ENCODE measurements around the gene CTLA4.
"Not testable (repeated sequence)": the region's sequence is repeated elsewhere in the genome, so short reads cannot be mapped to it uniquely, and the experiment has no call there.

The CTLA4 gene

DNA sequence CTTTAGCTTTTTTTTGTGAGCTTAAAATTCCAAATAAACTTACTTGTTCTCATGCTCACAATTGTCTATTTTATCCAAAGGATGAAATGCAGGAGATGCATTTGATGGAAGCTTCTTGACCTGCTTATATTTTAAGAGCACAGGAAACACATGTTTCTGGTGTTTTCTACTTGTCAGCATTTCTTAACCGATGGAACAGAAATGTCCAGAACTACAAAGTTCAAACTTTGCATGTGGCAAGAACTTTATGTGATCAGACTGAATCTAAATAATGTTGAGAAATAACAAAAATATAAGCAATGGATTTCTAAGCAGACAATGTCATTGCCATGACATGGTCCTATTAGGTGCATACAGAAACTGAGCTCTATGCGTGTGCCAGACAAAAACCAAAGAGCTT is 9.9 kb upstream of the CTLA4 start:
- no peak for DNase-seq (ENCODE audit: low read depth in 3 of 3)

DNA sequence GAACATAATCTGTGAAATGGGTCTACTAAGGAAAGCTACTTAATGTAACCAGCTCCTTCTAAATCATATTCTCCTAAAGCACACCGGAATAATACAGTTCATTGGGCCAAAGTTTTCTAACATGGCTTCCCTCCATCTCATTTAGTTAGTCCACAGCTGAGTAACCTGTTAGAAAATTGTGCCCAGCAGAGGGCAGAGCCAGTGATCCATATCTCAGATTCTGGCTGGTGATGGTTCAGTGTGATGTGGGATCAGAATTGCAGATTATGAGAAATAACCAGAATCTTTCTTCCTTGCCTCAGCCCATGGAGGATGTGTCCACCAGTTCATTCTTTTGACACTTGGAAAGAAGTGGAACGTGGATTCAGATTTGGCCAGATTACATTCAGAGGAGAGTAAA is 9.4 kb upstream of the CTLA4 start:
- no peak for DNase-seq (ENCODE audit: low read depth in 3 of 3)

DNA sequence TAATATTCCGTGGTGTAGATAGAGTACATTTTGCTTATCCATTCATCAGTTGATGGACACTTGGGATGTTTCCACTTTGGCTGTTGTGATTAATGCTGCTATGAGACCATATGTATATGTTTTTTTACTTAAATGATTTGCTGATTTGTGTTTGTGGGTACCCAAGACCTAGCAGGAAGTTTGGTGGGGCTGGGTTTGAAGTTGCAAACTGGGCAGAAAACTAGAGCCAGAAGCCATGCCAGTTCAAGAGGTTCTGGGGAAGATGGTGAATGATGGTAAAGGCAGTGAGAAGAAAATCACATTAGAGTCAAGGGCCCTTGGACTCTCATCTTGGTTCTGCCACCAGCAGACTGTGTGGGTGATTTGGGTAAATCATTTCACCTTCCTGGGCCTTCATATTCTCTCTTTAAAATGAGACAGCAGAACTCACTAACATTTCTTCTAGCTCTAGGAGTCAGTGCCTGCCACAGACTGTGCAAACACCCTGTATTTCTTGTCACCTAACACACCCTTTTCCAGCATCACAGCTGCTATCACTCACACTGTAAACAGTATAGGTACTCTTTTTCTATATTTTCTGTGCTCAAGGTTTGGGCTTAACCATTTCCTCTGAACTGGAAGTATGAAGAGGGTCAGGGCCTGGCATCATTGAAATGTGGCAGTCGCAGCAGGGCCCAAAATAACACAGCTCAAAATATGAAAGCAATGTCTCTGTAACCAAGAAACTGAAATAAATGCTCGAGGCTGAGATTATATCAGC is 8.4 kb upstream of the CTLA4 start:
- no peak for DNase-seq (ENCODE audit: low read depth in 3 of 3)

DNA sequence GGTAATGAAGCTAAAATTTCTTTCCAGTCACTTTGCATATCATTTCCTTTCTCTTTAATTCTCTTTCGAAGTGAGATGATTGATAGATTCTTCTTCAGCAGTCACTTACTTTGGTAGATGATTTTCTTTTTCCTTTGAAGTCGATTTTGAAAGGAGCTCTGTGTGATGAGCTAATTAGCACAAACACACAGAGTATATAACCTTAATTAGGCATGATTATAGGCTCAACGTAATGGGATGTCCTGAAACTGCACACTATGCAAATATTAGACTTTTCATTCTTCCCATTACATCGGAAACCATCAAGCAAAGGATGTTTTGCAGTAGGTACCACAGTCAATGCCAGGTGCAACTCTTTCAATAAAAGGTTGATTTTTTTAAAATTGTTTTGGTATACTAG is 6.4 kb upstream of the CTLA4 start:
- no peak for DNase-seq (ENCODE audit: low read depth in 3 of 3)

DNA sequence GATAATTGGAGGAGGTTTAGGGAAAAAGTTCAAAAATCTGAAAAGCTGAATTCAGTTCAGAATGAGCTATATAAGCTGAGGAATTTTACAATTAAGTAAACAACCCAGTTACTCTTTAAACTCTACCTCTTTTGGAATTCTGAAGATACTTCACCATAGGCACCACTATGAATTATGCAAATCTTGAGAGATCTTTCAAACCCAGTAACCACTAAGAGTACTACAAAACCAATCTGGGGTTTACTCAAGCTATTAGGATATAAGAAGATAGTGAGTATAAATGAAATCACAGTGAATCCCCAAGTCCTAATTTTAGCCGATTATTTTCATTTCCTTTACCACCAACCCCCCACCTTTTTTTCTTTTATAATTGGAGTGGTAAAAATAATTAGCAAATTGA is 6.0 kb upstream of the CTLA4 start:
- no peak for DNase-seq (ENCODE audit: low read depth in 3 of 3)

DNA sequence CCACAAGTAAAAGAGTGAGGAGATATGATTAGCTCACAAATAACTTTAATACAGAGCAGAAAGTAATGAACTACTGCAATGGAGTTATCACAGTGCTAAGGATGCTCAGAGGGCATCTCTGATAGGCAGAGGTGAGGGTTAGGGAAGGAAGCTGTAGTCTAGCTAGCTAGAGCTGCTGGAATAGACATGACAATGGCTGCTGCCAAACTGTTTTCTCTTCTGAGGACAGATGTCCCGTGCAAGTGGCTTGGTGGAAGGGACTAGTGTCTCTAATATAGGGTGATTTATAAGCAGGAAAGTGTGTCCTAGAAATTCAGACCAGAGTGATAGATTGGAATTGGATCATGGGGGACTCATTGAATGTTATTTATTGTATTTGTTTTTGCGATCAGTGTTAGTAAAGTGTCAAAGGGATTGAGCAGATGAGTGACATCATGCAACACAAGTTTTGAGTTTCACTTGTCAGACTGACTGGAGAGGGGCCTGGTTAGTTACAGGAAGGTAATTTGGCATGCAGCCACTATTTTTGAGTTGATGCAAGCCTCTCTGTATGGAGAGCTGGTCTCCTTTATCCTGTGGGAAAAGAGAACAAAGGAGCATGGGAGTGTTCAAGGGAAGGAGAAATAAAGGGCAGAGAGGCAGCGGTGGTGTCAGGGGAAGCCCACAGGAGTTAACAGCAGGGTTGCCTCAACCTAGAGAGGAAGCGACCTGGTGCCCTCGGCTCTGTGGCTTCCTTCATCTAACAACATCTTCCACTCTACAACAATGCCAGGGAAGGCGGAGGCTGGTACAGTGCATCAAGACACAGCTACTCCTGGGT is 1.9 kb downstream of the CTLA4 start:
- peak in 1 of 3 donors; percentile 34 for DNase-seq (ENCODE audit: low read depth in 3 of 3)

DNA sequence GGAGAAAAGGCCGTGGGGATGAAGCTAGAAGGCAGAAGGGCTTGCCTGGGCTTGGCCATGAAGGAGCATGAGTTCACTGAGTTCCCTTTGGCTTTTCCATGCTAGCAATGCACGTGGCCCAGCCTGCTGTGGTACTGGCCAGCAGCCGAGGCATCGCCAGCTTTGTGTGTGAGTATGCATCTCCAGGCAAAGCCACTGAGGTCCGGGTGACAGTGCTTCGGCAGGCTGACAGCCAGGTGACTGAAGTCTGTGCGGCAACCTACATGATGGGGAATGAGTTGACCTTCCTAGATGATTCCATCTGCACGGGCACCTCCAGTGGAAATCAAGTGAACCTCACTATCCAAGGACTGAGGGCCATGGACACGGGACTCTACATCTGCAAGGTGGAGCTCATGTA is 2.9 kb downstream of the CTLA4 start:
- no peak for DNase-seq (ENCODE audit: low read depth in 3 of 3)

DNA sequence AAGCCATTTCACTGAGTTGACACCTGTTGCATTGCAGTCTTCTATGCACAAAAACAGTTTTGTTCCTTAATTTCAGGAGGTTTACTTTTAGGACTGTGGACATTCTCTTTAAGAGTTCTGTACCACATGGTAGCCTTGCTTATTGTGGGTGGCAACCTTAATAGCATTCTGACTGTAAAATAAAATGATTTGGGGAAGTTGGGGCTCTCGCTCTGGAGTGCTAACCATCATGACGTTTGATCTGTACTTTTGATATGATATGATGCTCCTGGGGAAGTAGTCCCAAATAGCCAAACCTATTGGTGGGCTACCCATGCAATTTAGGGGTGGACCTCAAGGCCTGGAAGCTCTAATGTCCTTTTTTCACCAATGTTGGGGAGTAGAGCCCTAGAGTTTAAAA is 3.4 kb downstream of the CTLA4 start:
- no peak for DNase-seq (ENCODE audit: low read depth in 3 of 3)

DNA sequence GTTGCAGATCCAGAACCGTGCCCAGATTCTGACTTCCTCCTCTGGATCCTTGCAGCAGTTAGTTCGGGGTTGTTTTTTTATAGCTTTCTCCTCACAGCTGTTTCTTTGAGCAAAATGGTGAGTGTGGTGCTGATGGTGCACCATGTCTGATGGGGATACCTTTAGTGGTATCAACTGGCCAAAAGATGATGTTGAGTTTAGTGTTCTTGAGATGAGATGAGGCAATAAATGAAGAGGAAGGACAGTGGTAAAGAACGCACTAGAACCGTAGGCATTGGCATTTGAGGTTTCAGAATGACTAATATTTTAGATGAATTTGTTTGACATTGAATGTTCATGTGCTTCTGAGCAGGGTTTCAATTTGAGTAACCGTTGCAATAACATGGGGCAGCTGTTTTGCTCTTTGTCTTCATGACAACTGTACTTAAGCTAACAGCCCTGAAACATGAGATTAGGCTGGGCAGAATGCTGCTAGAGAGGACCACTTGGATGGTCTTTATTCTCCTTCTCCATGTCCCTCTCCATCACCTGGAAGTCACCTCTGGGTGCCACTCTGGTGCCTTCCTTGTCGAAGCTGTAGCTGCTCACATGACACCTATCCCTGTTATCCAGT is 3.9 kb downstream of the CTLA4 start:
- no peak for DNase-seq (ENCODE audit: low read depth in 3 of 3)

DNA sequence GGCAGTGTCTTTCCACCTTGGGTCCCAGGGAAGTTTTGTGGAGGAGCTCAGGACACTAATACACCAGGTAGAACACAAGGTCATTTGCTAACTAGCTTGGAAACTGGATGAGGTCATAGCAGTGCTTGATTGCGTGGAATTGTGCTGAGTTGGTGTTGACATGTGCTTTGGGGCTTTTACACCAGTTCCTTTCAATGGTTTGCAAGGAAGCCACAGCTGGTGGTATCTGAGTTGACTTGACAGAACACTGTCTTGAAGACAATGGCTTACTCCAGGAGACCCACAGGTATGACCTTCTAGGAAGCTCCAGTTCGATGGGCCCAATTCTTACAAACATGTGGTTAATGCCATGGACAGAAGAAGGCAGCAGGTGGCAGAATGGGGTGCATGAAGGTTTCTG is 5.9 kb downstream of the CTLA4 start:
- DNase-seq (ENCODE audit: low read depth in 3 of 3), result no peak

DNA sequence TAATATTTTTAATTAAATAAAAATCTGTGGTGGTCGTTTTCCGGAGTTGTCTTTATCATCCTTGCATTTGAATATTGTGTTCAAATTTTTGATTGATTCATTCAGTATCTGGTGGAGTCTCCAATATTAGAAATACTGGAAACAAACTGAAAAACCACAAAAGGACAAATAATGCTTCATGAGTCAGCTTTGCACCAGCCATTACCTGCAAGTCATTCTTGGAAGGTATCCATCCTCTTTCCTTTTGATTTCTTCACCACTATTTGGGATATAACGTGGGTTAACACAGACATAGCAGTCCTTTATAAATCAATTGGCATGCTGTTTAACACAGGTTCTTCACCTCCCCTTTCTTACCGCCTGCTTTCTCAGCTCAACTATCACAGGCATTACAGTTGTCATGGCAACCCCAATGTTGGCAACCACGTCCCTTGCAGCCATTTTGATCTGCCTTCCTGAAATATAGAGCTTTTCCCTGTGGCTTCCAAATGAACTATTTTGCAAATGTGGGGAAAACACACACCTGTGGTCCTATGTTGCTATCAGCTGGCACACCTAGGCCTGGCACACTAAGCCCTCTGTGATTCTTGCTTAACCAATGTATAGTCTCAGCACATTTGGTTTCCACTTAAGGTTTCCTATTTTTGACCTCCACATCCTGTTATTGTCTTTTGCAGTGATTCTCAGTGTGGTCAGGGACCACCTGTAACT is 6.5 kb downstream of the CTLA4 start:
- no peak for DNase-seq (ENCODE audit: low read depth in 3 of 3)

DNA sequence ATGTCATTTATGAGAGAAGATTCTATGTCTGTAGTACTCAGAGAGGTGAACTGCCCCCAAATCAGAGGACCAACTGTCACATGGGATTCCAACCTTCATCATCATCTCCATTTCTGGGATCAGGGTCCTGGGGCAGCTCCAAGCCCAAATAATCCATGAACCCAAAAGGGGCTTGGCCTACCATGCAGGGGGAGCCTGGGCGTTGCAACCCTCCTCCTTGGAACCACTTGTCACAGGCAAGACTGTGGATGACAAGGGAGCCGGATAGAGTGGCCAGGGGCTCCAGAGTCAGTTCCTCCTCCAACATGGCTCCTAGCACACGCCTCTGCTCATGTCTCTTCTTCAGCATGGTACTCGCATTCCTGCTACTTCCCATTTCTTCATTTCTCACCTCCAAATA is 7.9 kb downstream of the CTLA4 start:
- no peak for DNase-seq (ENCODE audit: low read depth in 3 of 3)

DNA sequence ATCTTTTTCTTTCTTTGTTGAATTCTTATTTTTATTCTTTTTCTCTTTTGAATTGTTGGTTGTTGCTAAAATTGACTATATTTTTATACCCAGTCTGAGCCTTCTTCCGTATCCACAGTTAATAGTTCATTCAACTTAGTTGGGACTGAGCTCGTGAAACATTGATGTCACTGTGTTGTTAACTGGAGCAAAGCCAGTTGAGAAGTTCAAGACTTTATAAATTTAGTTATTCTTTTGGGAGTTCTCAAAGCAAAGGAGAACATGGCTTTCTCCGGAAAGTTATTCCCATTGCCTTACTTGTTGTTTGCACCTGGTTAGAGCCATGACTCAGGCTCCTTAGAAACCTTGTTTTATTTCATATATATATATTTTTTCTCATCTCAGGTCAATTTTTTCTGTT is 8.8 kb downstream of the CTLA4 start:
- DNase-seq (ENCODE audit: low read depth in 3 of 3), result no peak

DNA sequence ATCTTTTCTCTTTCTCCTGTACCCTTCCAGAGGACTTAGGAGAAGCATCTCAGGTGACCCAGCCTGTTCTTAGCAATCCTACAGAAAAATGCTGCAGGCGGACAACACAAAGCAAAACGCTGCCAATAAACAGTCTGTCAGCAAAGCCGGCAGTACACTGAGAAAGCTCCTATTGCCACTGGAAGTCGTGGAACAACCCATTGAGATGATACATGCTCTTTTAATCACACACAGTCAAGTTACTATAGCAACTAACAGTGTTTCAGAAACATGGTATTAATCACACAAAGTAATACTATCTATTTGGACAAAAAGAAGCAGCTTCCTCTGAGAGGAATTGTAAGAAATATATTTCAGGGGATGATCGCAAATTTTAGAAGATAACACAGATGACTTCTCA is 10.5 kb downstream of the CTLA4 start:
- no peak for DNase-seq (ENCODE audit: low read depth in 3 of 3)

DNA sequence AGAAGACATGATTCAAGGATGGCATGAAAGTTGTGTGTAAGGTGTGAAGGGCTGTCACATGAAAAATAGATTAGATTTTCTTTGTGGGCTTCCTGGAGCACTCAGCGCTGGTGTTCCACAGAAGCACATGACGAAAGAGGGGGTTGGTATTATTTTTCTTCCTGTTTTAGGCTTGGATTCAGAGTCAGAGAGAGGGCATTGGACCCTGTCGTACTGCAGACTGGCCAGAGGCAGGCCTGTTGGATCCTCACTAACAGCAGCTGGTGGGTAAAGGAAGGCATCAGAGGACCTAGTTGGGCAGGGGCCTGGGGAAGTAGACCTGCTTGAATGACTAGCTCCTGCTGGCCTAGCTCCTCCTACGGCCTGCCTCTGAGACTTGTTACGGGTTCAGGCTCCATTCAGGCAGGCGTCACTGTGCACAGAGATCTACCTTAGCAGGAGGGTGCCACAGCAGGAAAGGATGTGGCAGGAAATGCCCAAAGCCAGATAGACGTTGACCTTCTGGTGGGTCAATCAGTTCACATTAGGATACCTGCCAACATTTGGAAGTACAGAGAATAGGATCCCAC is 13.1 kb downstream of the CTLA4 start:
- no peak for DNase-seq (ENCODE audit: low read depth in 3 of 3)

DNA sequence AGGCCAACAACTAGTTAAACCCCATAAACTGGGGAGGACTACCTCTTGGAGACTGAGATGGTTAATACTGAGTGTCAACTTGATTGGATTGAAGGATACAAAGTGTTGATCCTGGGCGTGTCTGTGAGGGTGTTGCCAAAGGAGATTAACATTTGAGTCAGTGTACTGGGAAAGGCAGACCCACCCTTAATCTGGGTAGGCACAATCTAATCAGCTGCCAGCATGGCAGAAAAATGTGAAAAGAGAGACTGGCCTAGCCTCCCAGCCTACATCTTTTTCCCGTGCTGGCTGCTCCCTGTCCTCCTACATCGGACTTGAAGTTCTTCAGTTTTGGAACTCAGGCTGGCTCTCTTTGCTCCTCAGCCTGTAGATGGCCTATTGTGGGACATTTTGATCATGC is 13.6 kb downstream of the CTLA4 start:
- not testable (repeated sequence) for DNase-seq (ENCODE audit: low read depth in 3 of 3)

DNA sequence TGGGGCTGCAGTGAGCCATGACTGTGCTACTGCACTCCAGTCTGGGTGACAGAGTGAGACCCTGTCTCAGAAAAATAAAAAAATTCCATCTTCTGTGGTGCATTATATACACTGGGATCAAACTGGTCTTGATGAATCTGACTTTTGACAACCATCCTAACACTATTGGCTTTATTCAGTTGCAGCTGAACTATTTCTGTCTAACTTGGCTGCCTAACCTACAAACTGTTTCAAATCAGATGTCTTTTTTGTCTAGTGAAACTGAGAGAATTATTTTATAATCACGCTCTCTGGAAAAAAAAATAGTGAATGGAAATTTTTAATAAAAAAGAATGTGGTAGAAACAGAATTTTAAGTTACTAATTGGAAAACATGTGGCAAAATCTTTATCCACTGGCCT is 15.0 kb downstream of the CTLA4 start:
- no peak for DNase-seq (ENCODE audit: low read depth in 3 of 3)

DNA sequence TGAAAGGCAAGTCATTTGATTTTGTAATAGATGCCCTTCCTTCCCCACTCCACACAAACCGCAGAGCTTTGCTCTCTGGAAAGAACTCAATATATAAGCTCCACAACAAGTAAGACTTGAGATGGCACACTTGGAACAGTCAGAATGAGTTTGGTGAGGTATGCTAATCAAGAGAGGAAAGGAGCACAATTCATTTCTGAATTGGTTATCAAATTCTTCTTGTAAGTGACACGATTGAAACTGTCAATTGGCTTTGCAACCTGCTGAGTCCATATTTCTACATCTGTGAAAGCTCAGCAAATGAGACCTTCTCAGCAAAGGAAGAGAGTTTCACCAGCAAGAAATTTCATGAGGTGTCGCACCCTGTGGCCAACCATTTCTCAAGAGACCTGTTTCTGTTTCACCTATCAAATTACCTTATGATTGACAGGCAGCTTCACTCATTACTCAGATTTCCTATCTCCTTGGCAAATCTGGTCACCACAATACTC is 19.1 kb downstream of the CTLA4 start:
- peak in 1 of 3 donors; percentile 51 for DNase-seq (ENCODE audit: low read depth in 3 of 3)

DNA sequence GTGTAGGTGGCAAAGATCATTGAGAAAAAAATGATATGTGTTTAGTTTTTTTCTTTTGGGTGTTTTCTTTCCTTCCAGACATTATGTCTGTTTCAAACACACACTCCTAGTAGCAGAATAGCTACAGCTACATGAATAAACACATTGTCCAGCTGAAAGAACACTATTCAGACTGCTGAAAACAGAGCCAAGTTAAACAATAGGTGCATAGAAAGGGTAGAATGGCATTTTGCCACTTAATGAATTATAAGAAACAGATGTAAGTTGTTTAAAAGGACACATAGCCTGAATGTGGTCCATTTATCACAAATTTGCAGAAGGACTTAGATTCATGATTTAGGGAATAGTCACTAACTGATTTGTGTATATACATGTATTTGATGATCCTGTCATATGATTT is 20.1 kb downstream of the CTLA4 start:
- DNase-seq (ENCODE audit: low read depth in 3 of 3), result no peak

DNA sequence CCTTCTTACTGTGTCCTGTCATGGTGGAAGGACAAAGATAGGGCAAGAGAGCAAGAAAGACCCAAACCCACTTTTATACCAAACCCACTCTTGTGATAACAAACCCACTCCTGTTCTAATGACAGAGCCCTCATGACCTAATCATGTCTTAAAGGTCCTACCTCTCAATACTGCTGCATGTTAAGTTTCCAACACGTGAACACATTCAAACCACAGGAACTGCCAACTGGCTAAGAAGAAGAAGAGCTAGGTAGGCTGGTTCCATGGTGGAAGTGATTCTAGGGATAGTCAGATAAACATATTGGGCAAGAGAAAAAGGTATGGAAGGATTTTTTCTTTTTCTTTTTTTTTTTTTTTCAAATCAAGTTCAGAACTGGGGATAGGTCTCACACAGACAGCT is 22.0 kb downstream of the CTLA4 start:
- DNase-seq (ENCODE audit: low read depth in 3 of 3), result no peak

DNA sequence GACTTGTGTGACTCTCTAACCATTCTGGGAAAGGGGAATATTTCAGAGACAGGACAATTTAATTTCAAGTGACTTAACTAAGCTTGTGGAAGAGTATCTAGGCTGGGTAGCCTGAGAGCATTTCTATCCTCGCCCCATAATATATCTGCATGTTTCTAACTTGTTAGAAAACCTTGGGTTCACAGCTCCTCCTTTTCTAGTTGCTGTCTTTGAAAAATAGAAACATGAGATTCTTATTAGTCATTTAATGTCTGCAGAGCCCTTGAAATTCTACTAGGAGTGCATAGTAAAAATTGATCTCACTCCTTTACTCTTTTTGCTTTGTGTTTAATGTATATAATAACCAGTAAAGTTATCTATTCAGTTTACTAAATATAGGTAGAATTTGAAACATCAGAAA is 22.4 kb downstream of the CTLA4 start:
- no peak for DNase-seq (ENCODE audit: low read depth in 3 of 3)

DNA sequence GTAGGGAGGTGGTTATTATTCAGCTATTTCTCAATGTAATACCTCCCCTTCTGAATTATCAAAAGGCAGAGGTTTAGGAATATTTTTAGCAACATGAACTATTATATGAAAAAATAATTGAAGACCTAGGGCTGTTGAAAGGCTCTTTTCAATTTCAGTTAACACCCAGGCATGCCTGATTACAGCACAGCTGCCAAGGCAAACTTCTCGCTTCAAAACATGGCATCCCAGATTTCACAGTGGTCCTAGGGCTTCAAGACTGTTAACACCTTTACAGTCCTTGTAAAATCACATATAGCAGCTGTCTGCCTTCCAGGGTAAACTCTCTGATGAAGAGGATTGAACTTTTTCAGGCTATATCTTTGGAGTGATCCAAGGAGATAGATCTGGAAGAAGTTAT is 23.2 kb downstream of the CTLA4 start:
- no peak for DNase-seq (ENCODE audit: low read depth in 3 of 3)
